NB4 (cell line): Measurements from ENCODE around the gene SPATA17.

Source experiments
- CTCF ChIP-seq: IDR thresholded peaks from one replicate; pipeline ENCODE4 v1.5.1; 2012; ENCODE audit warnings: low read depth, low read length
- POLR2A ChIP-seq: IDR thresholded peaks from 2 replicates; pipeline ENCODE4 v1.6.1; 2011; ENCODE audit warnings: mild to moderate bottlenecking; ENCODE audit not compliant: insufficient read length; ENCODE audit errors: extremely low read depth

- TF ChIP-seq CTCF (no peak), POLR2A (no peak)
Observed at GRCh38 chr1:217907504-217907903, 276.4 kb downstream of the SPATA17 start.
